NCI-H226 (cell line): ENCODE measurements around the gene NKX1-2.
"Not testable (repeated sequence)": the region's sequence is repeated elsewhere in the genome, so short reads cannot be mapped to it uniquely, and the experiment has no call there.

Experiments
- DNase-seq: peaks from one replicate; pipeline ENCODE4 v3.0.0-alpha.2; 2015

Gene NKX1-2

GRCh38 chr10:124449170-124450011 lies 444 bp downstream of the NKX1-2 start:
- no peak for DNase-seq

GRCh38 chr10:124448696-124449169 lies 1.1 kb downstream of the NKX1-2 start:
- DNase-seq = no peak

DNA sequence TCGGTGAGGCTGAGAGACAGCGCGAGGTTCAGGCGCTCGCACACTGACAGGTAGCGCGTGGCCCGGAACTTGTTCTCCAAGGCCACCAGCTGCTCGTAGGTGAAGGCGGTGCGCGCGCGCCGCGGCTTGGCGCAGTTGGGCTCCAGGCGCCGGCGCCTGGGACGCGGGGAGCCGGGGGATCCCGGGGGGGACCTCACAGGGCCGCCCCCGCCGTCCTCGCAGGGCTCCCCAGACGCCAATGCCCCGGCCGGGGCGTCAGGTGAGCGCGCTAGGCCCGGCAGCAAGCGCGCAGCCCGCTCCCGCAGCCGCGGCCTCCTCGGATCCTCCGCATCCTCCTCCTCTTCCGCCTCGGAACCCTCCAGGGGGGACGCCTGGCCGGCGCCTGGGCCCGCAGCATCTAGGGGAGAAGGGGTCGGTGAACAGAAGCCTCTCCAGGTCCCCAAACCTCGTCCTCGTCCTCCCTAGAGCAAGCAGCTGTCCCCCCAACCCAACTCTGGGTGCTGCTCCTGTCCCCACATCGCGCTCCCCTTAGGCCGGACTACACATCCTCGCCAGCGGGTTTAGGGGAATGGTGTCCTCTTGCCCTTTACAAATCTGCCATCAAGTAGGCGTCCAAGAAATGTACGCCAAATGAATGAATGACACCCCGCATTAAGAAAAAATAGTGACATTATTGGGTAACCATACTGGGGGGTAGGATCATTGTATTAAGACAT lies 1.9 kb downstream of the NKX1-2 start:
- DNase-seq = no peak

DNA sequence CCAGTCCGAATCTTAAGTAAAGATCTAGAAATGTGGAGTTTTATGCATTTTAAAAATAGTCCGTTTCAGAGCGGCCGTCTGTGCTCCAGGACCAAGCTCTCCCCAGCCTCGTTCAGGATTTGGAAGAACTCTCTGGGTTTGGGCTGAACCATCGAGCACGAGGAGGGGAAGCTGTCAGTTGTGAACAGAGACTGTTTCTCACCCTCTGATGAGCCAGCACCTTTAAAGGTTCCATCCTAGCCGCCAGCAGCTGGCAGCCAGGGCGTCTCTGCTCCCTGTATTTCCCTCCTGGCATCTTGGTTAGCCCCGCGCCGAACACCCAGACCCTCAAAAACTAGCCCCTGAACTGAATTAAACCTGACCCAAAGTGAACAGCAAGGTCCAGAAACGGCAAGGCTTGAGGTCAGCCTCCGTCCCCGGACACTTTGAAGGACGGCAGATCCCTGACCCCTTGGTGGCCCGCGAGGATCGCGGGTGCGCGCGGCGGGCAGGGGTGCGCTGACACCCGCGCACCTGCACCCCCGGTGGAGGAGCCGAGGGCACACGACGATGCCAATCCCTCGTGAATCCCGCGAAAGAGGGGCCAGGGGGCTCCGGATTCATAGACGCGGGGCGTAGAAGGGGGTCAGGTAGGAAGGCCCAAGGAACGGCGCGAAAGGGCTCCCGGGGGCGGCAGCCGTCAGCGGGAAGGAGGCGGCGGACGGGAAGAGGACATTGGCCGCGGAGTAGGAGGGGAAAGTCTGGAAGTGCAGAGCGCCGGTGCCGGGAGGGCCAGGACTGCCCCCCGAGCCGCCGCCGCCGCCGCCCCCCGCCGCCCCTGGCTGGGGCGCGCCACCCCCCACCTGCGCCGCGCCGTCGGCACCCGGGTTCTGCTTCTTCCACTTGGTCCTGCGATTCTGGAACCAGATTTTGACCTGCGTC lies 2.7 kb downstream of the NKX1-2 start:
- no peak for DNase-seq

DNA sequence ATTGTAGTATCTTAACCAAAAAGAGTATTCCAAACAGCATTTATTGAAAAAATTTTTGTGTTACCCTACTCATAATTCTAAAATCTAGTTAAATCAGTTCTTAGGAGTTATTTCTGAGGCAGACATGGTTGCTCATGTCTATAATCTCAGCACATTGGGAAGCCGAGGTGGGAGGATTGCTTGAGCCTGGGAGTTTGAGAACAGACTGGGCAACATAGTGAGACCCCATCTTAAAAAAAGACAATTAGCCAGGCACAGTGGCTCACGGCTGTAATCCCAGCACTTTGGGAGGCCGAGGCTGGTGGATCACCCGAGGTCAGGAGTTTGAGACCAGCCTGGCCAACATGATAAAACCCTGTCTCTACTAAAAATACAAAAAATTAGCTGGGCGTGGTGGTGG lies 8.1 kb downstream of the NKX1-2 start:
- DNase-seq = not testable (repeated sequence)

DNA sequence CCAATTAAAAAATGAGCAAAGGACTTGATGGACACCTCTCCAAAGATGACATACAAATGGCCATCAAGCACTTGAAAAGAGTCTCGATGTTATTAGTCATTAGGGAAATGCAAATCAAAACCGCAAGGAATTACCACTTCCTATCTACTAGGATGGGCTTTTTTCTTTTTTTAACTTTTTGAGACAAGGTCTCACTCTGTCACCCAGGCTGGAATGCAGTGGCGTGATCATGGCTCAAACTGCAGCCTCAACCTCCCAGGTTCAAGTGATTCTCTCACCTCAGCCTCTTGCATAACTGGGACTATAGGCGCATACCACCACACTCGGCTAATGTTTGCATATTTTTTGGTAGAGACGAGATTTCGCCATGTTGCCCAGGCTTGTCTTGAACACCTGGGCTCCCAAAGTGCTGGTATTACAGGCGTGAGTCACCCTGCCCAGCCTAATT lies 13.6 kb downstream of the NKX1-2 start:
- DNase-seq = no peak

GRCh38 chr10:124435683-124436082 lies 14.2 kb downstream of the NKX1-2 start:
- DNase-seq = not testable (repeated sequence)

DNA sequence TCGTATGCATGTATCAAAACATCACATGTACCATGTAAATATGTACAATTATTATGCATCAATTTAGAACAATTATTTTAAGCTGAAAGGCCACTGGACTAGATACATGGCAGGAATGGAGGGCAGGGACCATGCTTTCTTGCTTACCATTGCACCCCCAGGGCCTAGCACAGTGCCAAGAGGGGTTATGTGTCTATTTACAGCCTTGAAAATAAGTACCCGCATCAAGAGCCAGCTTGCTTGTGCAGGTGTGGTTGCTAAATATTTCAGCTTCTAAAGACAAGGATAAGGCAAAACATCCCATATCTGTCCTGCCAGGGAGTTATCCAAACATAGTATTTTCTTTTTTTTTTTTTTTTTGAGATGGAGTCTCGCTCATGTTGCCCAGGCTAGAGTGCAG lies 16.4 kb downstream of the NKX1-2 start:
- DNase-seq = no peak

GRCh38 chr10:124430077-124430476 lies 19.8 kb downstream of the NKX1-2 start:
- no peak for DNase-seq

- DNase-seq = no peak
Observed at GRCh38 chr10:124429576-124429975, 20.3 kb downstream of the NKX1-2 start.

GRCh38 chr10:124428207-124428777 lies 21.5 kb downstream of the NKX1-2 start:
- DNase-seq = no peak

GRCh38 chr10:124425227-124425962 lies 24.4 kb downstream of the NKX1-2 start:
- DNase-seq = no peak

DNA sequence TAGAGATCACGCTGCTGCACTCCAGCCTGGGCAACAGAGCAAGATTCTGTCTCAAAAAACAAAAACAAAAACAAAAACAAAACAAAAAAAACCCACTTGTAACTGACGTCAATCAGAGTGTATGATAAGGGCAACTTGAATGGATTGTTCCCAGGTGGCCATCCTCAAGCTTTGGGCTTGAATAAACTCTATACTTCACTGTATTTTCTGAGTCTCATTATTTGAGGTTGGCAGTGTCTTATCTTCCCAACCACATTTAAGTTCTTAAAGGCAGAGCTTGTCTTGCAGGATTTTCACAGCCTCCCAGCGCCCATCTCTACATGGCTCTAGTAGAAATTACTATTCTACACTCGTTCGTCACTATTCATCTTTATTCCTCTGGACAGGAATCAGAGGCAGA lies 26.0 kb downstream of the NKX1-2 start:
- no peak for DNase-seq

- DNase-seq = no peak
Observed at GRCh38 chr10:124422742-124423141, 27.1 kb downstream of the NKX1-2 start.

GRCh38 chr10:124420254-124420653 lies 29.6 kb downstream of the NKX1-2 start:
- no peak for DNase-seq

- DNase-seq = no peak
Observed at GRCh38 chr10:124419635-124420034, 30.2 kb downstream of the NKX1-2 start.

- DNase-seq = peak; percentile 81
Observed at GRCh38 chr10:124418726-124419501, 30.9 kb downstream of the NKX1-2 start, which contains the start of gene OAT. Gene OAT, minus strand, starts transcription at chr10:124418923. Its CDS starts 6,752 bp downstream, at chr10:124412171.

DNA sequence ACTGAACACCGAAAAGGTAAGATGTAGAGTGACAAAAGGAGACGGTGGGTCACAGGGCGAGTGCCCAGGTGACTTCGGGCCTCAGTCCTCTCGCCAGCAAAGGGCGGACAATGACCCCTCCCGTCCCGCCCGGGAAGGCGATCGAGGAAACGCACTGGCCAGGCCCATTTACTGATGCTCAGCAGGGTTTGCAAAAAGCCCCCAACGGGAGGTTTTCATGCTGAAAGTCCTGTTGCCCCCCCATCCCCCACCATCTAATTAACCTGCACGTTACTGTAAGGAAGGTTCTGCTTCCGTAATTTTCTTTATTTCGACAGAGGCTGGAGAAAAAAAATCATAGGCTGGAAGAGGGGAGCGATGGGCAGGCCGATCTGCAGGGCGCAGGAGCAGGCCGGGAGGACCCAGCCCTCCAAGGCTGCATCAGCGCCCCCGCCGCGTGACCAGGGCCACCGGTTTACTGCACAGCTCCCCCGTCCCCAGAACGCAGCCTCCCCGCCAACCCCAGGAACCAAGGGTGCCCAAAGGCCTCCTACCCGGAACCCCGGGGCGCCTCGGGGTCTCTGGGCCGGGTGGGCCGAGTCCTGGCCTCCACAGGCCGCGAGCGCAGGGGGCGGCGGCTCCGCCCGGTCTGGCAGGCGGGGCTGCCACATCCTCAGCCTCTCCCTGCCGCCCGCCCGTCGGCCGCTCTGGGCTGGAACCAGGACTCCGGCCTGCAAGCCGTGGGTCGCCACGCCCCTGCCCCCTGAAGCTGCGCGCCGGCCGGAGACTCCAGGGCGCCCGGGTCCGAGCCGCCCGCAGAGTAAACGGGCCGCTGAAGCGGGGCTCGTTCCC lies 31.7 kb downstream of the NKX1-2 start:
- DNase-seq = peak; percentile 34

GRCh38 chr10:124416733-124417132 lies 33.1 kb downstream of the NKX1-2 start:
- no peak for DNase-seq

DNA sequence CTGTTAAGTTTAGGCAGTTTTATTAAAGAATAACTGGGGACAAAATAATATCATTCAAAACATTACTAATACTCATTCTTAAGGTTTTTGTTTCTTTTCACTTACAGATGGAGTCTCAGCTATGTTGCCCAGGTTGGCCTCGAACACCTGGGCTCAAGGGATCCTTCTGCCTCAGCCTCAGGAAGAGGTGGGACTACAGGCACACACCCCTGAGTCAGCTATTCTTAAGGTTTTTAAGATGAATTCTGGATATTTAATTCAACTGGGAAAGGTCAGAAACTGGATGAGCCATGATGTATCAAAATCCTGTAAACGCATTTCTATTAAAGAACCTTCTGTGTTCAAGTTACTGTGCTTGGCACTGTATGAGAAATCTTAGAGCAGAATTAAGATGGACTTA lies 34.6 kb downstream of the NKX1-2 start:
- no peak for DNase-seq
